ENCODE results near the gene NAPB.

DNA sequence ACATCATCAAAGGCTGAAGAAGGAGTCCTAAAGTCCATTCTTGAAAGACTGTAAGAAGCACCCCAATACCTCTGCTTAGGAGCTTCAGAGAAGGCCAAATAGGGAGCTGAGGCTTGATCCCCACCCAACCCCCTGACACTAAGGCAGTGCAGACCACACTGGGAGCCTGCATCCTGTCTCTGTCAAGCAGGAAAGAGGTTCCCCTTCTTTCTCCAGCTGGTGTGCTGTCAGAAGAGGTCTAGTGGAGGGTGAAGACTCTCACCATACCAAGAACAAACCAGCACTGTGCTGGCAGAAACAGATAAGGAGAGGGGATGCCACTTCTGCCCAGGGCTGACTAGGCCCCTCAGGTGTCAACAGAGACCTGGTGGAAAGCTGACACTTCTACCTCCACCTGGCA is 39.4 kb downstream of the NAPB start:
- TF ChIP-seq EZH2 (IDR thresholded peaks at IDR 0.05): no peak
- no peak for TF ChIP-seq POLR2AphosphoS5 (IDR thresholded peaks at IDR 0.05; ENCODE audit: borderline replicate concordance, low read depth, low read length)

All from SK-N-MC (cell line).